GM13976 (cell line): ENCODE results near the gene NTHL1.

Experiments used
- DNase-seq: peaks from one replicate; pipeline ENCODE4 v3.0.0; 2012; ENCODE audit warnings: low spot score
- in situ Hi-C: fragments of 300-500 bp; cut with MboI; formaldehyde crosslinking; loops from one replicate; pipeline ENCODE4 v1.12.0; 2022; ENCODE audit warnings: low sequenced_read_pairs, mixed read lengths, inconsistent platforms; ENCODE audit not compliant: unreplicated experiment
- TF ChIP-seq, protein P1 (sequence below): IDR thresholded peaks from 2 replicates; pipeline ENCODE4 v1.5.1; 2012; ENCODE audit warnings: borderline replicate concordance, mild to moderate bottlenecking; ENCODE audit not compliant: insufficient read depth; ENCODE audit errors: extremely low read depth, missing control alignments, control extremely low read depth

The NTHL1 gene

GRCh38 chr16:2087748-2088631, 40.4 kb upstream of the NTHL1 start:
- no peak for DNase-seq
- TF ChIP-seq, protein P1, sequence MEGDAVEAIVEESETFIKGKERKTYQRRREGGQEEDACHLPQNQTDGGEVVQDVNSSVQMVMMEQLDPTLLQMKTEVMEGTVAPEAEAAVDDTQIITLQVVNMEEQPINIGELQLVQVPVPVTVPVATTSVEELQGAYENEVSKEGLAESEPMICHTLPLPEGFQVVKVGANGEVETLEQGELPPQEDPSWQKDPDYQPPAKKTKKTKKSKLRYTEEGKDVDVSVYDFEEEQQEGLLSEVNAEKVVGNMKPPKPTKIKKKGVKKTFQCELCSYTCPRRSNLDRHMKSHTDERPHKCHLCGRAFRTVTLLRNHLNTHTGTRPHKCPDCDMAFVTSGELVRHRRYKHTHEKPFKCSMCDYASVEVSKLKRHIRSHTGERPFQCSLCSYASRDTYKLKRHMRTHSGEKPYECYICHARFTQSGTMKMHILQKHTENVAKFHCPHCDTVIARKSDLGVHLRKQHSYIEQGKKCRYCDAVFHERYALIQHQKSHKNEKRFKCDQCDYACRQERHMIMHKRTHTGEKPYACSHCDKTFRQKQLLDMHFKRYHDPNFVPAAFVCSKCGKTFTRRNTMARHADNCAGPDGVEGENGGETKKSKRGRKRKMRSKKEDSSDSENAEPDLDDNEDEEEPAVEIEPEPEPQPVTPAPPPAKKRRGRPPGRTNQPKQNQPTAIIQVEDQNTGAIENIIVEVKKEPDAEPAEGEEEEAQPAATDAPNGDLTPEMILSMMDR, result no peak
- in situ Hi-C loops, result no loop called here

DNA sequence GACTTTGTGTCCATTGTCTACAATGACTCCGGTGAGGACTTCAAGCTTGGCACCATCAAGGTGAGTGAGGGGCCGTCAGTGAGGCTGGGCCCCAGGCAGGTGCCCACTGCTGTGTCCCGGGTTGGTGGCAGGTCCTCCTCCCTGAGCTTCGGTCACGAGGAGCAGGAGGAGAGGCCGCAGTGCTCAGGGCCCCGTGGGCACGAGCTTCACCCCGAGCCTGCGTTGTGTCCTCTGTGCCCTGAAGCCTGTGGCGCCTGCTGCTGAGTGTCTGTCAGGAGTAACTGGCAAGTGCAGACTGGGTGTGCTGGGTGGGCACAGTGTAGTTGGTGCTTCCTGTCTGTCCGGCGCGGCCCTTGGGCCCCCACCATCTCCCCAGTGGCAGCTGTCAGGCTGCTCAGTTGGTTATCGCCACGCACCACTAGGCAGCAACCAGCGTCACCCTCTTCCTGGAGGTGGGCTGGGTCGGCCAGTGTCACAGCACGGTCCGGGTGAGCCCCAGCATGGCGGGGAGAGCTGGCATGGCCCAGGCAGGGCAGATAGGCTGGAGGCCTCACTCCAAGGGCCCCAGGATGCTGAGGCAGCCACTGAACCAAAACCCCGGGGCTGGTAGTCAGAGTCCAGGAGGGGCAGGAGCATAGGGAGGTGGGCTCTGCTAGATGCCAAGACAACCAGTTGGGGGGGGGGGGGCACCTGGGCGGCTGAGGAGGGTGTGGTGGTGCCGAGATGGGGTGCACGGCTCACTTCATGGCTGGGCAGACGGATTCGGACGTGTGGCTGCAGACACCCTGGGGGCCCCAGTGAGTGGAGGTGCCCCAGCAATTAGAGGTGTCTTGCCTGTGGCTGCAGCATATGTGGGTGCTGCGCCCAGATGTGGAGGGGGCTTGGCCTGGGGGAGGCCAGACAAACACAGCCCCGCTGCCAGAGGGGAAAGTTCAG, 39.4 kb upstream of the NTHL1 start:
- TF ChIP-seq, protein P1, result no peak
- in situ Hi-C loops, result no loop called here
- no peak for DNase-seq

DNA sequence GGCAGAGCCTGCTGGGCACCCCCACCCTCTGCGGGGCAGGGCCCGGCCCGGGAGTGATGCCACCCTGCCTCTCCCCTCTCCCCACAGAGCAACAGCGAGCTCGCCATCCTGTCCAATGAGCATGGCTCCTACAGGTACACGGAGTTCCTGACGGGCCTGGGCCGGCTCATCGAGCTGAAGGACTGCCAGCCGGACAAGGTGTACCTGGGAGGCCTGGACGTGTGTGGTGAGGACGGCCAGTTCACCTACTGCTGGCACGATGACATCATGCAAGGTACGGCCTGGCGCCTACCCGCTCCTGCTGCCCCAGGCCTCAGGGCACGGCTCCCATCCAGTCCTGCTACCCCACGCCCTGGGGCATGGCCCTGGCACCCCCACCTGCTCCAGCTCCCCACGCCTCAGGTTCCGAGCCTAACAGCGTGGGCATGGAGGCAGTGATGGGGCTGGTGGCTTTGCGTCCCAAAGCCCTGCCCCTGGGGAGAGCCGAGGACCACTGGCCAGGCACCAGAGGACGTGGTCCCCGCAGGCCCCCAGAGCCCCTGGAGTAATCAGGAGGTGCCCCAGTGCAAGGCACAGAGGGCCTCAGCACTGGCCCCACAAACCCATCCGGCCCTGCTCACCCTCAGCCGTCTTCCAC, 38.6 kb upstream of the NTHL1 start:
- TF ChIP-seq, protein P1, result no peak
- DNase-seq, result no peak
- in situ Hi-C loops, result no loop called here

- in situ Hi-C loops, result no loop called here
- TF ChIP-seq, protein P1, result no peak
- no peak for DNase-seq
Measured at GRCh38 chr16:2085669-2086068, 38.0 kb upstream of the NTHL1 start.

DNA sequence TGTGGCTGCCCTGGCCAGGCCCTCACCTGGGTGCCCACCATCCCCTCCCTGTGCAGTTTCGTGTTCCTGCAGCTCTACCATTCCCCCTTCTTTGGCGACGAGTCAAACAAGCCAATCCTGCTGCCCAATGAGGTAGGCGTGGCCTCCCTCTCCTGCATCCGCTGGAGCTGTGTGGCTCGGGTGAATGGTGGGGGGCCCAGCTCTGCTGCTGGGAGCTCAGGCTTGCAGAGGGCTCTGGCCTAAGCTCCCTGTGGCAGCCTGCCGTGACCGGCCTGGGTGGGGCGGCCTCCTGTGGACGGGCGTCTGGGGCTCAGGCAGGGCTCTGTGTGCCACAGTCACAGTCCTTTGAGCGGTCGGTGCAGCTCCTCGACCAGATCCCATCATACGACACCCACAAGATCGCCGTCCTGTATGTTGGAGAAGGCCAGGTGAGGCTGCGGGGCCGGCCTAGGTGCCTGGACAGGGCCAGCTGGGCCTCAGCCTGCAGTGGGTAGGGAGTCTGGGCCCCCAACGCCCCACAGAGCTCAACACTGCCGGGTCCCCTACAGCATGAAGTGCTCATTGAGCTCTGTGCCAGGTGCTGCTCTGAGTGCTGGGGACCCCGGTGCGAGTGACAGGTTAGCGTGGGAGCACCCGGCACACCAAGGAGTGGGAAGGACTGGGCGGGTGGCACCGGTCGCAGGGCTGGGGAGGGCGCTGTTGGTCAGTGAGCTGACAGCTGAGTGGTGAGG, 37.4 kb upstream of the NTHL1 start:
- in situ Hi-C loops, result no loop called here
- DNase-seq, result no peak
- TF ChIP-seq, protein P1, result no peak
